HG03520 (cell line): ENCODE results near the gene CA10.

Experiments used
- ATAC-seq: cut with Tn5 transposase; IDR thresholded peaks from one replicate; pipeline ENCODE4 v1.9.1; 2021; ENCODE audit warnings: mild to moderate bottlenecking, moderate library complexity; ENCODE audit not compliant: unreplicated experiment

CA10 gene

DNA sequence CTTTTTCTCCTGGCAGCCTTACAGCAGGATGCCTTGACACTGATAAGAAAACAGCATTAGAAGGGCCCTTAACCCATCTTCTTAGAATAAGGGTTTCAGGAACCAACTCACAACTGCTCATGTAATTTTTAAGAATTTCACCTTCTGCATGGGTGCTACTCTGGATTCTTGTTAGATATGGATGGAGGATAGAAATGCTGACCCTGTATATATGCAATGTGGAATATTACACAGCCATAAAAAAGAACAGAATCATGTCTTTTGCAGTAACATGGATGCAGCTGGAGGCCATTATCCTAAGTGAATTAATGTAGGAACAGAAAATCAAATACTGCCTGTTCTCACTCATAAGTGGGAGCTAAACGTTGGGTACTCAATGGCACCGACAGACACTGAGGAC lies 423.5 kb downstream of the CA10 start:
- no peak for ATAC-seq

- no peak for ATAC-seq
These were observed 424.1 kb downstream of the CA10 start for GRCh38 chr17:51734462-51734861.

DNA sequence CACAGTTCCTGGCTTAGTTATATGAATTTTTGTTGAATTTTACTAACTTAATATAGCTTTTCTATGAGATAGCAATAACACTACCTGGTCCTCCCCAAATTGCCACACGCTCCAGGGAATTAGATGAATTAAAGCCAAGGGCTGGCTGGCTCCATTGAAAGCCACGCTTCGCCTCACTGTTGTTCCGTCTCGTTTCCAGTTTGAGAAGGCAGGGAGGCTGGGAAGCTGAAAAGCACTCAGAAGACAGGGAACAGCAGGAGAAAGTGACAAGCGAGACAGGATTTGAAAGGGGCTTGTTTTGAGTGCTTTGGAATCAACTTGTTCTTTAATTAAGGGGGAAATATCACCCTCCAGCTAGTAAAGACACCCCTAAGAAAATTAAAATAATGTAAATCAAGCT lies 425.3 kb downstream of the CA10 start:
- ATAC-seq: no peak

DNA sequence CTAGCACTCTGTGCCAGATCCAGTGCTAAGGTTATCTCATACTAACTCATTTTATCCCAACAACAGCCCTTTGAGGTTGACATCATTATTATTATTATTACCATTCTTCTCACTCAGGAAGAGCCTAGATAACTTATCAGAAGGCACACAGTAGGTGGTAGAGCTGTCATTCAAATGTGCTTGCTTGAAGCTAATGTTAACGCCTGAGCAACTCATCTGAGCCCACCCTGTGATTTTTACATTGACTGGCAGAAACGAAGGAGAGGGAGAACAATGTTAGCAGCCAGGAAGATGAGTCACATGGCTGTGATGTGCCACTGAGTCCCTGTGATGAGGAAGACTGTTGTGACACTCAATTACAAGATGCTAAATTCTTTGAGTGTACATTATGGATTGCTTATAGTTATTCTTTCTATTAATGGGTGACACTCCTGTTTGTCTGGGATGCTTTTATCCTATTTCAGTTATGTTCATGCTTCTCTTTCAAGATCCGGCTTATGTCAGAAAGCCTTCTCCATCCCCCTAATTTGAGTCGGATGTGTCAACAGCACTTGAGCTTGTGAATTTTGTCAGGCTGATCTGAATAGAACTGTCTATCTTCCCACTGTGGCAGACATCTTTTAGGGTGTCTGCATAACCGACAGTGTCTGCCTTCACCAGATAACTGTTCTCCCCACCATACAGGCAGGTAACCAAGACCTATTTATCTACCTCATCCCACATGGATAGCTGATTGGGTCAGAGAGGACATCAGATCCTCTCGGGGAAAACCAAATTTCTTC lies 426.4 kb downstream of the CA10 start:
- ATAC-seq: no peak

DNA sequence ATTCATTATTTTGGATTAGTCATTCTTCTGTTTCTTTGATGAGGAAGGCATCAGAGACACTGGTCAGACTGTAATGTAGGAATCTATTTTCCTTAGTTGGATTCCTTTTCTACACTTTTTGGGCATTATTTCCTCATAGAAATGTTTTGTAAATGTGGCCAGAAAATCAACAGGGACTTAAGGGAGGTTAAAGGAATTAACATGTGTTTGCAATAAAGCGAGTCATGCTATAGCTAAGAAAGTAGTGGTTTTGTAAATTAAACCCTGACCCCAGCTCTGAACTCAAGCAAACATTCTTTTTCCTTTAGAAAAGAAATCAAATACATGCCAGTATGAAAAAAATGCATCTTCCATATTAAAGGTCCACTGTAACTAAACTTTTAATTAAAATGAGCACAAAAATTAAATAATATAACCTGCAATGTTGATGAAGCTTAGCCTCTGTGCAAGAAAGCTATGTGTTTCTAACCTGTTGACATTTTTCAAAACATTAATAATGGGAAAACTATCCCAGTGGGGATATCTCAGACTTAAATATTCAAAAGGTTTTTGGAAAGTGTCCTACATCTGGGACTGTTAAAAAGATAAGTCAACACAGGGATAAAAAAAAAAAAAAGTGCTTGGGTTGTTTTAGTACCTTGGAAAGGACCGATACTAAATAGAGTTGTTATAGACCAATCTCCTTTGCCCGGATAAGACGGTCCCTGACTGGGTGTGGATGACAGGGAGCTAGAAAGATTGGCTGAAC lies 428.0 kb downstream of the CA10 start:
- no peak for ATAC-seq

DNA sequence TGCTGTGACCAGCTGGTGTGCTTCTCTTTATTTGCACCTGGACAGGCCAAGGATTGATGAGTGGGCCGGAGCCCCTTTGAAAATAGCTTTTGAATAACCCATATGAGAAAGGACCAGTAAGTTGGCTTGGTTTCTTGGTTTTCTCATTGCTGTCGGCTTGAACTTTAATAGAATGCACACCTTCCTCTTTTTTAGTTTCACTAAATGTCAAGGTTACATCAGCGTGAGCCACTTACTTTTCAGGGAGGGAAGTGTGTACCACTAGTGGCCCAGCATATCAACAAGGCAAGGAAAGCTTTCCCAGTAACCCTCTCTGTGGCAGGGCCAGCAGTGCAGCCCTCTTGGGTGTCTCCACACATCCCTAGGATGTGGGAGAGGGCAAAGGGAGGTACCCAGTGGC lies 433.3 kb downstream of the CA10 start:
- ATAC-seq: peak; percentile 78

DNA sequence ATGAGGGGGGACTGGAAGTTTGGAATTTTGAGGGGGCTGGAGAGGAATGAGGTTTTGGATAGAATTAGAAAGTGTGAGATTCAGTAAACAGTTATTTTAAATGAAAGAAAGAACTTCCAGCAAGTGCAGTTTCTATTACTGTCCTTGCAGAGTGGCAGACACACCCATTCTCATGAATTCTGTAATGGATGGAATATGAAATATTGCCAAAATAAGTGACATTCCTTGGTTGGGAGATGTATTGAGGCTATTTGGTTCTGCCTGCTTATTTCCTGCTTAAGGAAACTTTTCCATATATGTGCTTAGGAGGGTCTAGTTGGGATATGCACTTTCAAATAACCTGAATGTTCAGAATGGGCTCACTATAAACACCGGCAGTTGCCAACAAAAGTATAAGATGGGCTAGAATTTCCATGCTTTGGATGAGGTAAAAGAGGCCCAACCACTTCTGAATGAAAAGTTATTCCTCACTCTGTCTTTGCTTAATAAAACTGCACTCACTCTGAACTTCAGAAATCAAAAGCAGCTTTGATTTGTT lies 434.4 kb downstream of the CA10 start:
- ATAC-seq: no peak

DNA sequence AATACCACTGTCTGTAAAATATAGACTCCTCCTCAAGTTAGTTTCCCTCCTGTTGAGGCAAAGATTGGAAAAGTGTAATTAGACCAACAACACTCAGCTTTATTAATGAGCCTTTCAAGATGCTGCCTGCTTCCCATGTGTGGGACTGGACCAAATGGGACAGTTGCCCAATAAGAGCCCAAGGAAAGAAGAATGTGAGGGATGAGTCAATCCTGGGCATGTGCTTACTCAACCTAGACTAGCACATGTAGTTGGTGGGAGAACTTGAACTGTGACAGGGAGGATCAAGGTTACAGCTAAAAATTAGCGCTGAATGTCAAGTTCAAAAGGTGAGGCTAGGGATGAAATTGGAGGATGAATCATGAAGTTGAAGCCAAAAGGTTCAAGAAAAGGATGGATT lies 435.5 kb downstream of the CA10 start:
- ATAC-seq: no peak

- ATAC-seq: no peak
These were observed 436.8 kb downstream of the CA10 start for GRCh38 chr17:51721730-51722129.

DNA sequence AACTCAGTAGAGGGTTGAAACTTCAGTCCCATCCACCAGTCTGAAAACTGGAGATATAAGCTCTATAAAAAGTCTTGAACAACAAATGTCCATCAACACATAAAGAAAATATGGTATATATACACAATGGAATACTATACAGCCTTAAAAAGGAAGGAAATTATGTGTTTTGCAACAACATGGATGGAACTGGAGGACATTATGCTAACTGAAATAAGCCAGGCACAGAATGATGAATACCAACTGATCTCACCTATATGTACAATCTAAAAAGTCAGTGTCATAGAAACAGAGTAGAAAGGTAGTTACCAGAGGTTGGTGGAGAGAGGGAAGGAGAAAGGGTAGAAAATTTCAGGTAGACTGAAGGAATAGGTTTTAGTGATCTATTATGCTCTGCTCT lies 438.1 kb downstream of the CA10 start:
- ATAC-seq: no peak

DNA sequence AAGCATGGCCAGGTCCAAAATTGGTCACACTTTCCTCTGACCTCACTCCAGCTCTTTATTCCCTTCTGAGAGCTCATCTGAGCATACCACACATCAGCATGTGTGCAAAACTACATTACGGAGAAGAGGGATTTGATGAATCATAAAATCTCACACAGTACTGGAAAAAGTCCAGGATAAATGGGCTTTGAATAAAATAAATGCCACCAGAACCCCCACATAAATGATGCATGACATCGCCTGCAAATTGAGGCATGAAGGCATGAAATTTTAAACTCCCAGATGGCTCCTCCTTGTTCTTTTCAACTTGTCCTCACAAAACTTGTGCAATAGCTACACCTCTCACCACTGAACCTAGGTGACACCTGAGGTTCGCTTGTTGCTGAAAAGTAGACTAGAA lies 439.5 kb downstream of the CA10 start:
- ATAC-seq: no peak

GRCh38 chr17:51711581-51711980 lies 446.9 kb downstream of the CA10 start:
- ATAC-seq: no peak

- no peak for ATAC-seq
These were observed 447.9 kb downstream of the CA10 start for GRCh38 chr17:51710634-51710979.

GRCh38 chr17:51709694-51710633 lies 448.6 kb downstream of the CA10 start:
- no peak for ATAC-seq

DNA sequence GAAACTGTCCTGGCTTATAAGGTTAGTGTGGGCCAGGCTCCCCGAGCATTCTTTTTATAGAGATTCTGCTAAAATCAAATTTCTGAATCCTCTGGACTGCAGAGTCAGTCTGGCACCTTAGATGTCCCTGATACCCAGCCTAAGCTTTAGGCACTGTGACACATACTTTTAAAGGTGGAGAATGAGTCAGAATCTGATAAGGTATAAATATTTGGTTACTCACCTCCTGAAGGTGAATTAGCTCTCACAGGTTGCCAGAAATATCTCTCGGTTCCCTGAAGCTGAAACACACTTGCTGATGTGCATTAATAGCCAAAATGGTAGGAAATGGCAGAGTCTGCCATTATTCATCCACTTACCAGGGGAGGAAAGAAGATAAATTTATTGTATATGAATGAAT lies 451.3 kb downstream of the CA10 start:
- ATAC-seq: no peak

GRCh38 chr17:51706093-51706492 lies 452.4 kb downstream of the CA10 start:
- no peak for ATAC-seq

DNA sequence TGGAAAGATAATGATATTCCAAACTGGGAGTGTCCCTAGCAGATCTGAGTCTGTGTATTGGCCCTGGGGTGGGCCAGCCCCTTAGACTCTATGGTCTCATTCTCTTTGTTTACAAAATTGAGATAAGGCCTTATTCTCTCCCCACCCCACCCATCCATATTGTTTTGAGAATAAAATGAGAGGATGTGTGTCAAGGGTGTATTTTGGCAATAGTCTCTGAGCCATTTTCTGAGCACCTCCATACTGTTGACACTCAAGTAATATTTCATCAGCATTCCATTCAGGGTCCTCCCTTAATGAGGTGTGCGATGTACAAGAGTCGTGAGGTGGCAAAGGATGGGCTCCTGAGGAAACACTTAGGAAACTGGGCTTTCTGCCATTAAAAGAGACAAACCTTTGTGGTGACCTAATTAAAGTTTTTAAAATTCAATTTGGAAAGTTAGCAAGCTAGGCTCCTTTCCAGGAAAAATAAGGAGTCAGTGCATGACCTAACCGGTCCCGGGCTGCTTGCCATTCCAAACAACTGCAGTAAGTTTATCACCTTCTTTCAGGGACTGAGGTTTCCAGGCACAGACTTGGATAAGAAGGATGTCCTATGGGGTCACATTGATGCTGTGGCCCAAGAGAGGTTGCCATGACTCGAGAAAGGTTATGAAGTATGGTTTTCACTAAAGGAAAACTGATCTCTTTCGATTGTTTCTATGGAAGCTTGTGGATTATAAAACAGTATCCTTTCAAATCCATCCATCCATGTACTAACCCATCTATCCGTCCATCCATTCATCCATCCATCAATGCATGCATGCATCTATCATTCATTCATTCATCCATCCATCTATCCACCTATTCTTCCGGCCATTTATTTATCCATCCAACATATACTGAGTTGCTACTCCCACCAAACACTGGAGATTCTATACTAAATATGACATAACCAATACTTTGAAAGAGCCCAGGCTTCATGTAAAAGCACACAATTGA lies 454.9 kb downstream of the CA10 start:
- no peak for ATAC-seq

DNA sequence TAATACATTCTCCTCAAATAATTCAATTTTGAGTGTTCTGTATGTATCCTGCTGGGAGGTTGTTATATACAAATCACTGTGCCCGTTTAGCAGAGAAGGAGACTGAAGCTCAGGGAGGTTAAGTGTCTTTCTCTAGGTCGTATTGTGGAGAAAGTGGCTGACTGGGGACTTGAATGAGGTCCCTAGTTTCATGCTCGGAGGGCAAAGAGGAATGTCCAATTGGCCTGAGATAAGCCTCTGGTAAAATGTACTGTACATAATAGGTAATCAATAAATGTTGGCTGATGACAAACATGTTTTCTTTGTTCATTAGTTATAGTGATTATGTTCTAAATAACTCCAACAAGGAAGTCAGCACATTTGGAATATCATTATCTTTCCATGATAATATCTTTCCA lies 455.6 kb downstream of the CA10 start:
- no peak for ATAC-seq

GRCh38 chr17:51701501-51701900 lies 457.0 kb downstream of the CA10 start:
- ATAC-seq: no peak
